ENCODE measurements around the gene PARD3. TPM values are rescaled to one million over a fixed set of nuclear protein-coding genes. Genes with fewer than 3 reads are reported as not detected.
"Not testable (repeated sequence)": the region's sequence is repeated elsewhere in the genome, so short reads cannot be mapped to it uniquely, and the experiment has no call there.

The PARD3 gene
- total RNA-seq, 4 donors from 2014 or later, result 115 to 226 (median 141) TPM

GRCh38 chr10:34433241-34434076, 381.6 kb downstream of the PARD3 start:
- 60% methylated on average over 4 of the region's 4 CpGs for WGBS
- Histone ChIP-seq H3K27me3 (no peaks in the 10 kb centered on the region), H3K27ac (no peak overlapping the region), H3K4me1 (peaks cover 21% of the 10 kb centered on the region), H3K9me3 (no peaks in the 10 kb centered on the region), H3K4me3 (no peak overlapping the region), H3K36me3 (no peaks in the 10 kb centered on the region)
- DNase-seq (ENCODE audit: low spot score in 2 of 2), result no peak
- TF ChIP-seq EP300 (IDR thresholded peaks at IDR 0.05), result no peak
- no peak for TF ChIP-seq POLR2AphosphoS5 (IDR thresholded peaks at IDR 0.05)
- TF ChIP-seq POLR2A (IDR thresholded peaks at IDR 0.05), result no peak
- no peak for TF ChIP-seq CTCF (IDR thresholded peaks at IDR 0.05)

- Histone ChIP-seq H3K27ac (no peak overlapping the region), H3K36me3 (no peaks in the 10 kb centered on the region), H3K4me3 (no peak overlapping the region), H3K9me3 (no peaks in the 10 kb centered on the region), H3K27me3 (no peaks in the 10 kb centered on the region), H3K4me1 (peaks cover 21% of the 10 kb centered on the region)
- no peak for TF ChIP-seq EP300 (IDR thresholded peaks at IDR 0.05)
- TF ChIP-seq POLR2AphosphoS5 (IDR thresholded peaks at IDR 0.05), result no peak
- TF ChIP-seq CTCF (IDR thresholded peaks at IDR 0.05), result no peak
- no peak for TF ChIP-seq POLR2A (IDR thresholded peaks at IDR 0.05)
- no peak for DNase-seq (ENCODE audit: low spot score in 2 of 2)
Observed at GRCh38 chr10:34432589-34432988, 382.5 kb downstream of the PARD3 start.

- WGBS, result 71% methylated on average over 3 of the region's 3 CpGs
- Histone ChIP-seq H3K9me3 (no peaks in the 10 kb centered on the region), H3K4me3 (no peak overlapping the region), H3K4me1 (peaks cover 21% of the 10 kb centered on the region), H3K36me3 (no peaks in the 10 kb centered on the region), H3K27me3 (no peaks in the 10 kb centered on the region), H3K27ac (no peak overlapping the region)
- no peak for TF ChIP-seq CTCF (IDR thresholded peaks at IDR 0.05)
- DNase-seq (ENCODE audit: low spot score in 2 of 2), result no peak
Observed at GRCh38 chr10:34430685-34431084, 384.4 kb downstream of the PARD3 start.

GRCh38 chr10:34428501-34428900, 386.6 kb downstream of the PARD3 start:
- no peaks in the 10 kb centered on the region for H3K27me3 ChIP-seq
- TF ChIP-seq POLR2A (IDR thresholded peaks at IDR 0.05), result no peak
- no peak for TF ChIP-seq POLR2AphosphoS5 (IDR thresholded peaks at IDR 0.05)
- TF ChIP-seq CTCF (IDR thresholded peaks at IDR 0.05), result no peak
- TF ChIP-seq EP300 (IDR thresholded peaks at IDR 0.05), result no peak
- H3K27ac ChIP-seq, result no peak overlapping the region
- H3K4me1 ChIP-seq, result peaks cover 13% of the 10 kb centered on the region
- WGBS, result 33% methylated on average over 3 of the region's 3 CpGs
- H3K9me3 ChIP-seq, result no peaks in the 10 kb centered on the region
- no peak for DNase-seq (ENCODE audit: low spot score in 2 of 2)
- no peaks in the 10 kb centered on the region for H3K36me3 ChIP-seq
- H3K4me3 ChIP-seq, result no peak overlapping the region

- 84% methylated on average over 3 of the region's 3 CpGs for WGBS
- no peak overlapping the region for H3K27ac ChIP-seq
- H3K4me3 ChIP-seq, result no peak overlapping the region
- H3K36me3 ChIP-seq, result no peaks in the 10 kb centered on the region
- no peak for DNase-seq (ENCODE audit: low spot score in 2 of 2)
- no peaks in the 10 kb centered on the region for H3K27me3 ChIP-seq
- H3K4me1 ChIP-seq, result peaks cover 7% of the 10 kb centered on the region
- H3K9me3 ChIP-seq, result no peaks in the 10 kb centered on the region
- TF ChIP-seq EP300 (IDR thresholded peaks at IDR 0.05), result no peak
- TF ChIP-seq CTCF (IDR thresholded peaks at IDR 0.05), result no peak
- no peak for TF ChIP-seq POLR2AphosphoS5 (IDR thresholded peaks at IDR 0.05)
- TF ChIP-seq POLR2A (IDR thresholded peaks at IDR 0.05), result no peak
Observed at GRCh38 chr10:34427911-34428216, 387.2 kb downstream of the PARD3 start.

GRCh38 chr10:34427158-34427910, 387.8 kb downstream of the PARD3 start:
- not testable (repeated sequence) for H3K27me3 ChIP-seq; DNase-seq (ENCODE audit: low spot score in 2 of 2); H3K9me3 ChIP-seq; H3K36me3 ChIP-seq; H3K4me1 ChIP-seq; H3K4me3 ChIP-seq; H3K27ac ChIP-seq
- 77% methylated on average over 20 of the region's 20 CpGs for WGBS

GRCh38 chr10:34426538-34427157, 388.4 kb downstream of the PARD3 start:
- H3K27me3 ChIP-seq; H3K36me3 ChIP-seq; H3K4me3 ChIP-seq; DNase-seq (ENCODE audit: low spot score in 2 of 2); H3K27ac ChIP-seq; H3K4me1 ChIP-seq; H3K9me3 ChIP-seq: not testable (repeated sequence)
- WGBS, result 94% methylated on average over 7 of the region's 7 CpGs
